K562 (cell line): ENCODE results near the gene MTA1. TPM values are rescaled to one million over a fixed set of nuclear protein-coding genes. Genes with fewer than 3 reads are reported as not detected.

ENCODE experiments used
- ATAC-seq: fragments of 200-7000 bp; cut with Tn5 transposase; 3 replicates; pipeline ENCODE4 v1.9.1; 2020; ENCODE audit warnings: moderate library complexity
- BruUV-seq: library from RNA; stranded (reverse); fragments of 400-500 nt; replicated peaks from 2 replicates; lab custom pipeline; 2021; lab: Mats Ljungman, UMichigan
- CTCF ChIA-PET: fragments of 300-600 bp; formaldehyde crosslinking; extraction: SDS; loops from one replicate; lab custom pipeline; 2021; ENCODE audit warnings: low intra/inter-chr PET ratio; lab: Yijun Ruan, JAX
- POLR2A ChIA-PET: fragments of 300-600, 350-650 bp; sonication (Branson Sonifier 250); formaldehyde crosslinking; extraction: SDS; loops from one replicate; lab custom pipeline; 2021; ENCODE audit warnings: antibody characterized with exemption, inconsistent platforms; lab: Yijun Ruan, JAX
- DNase-seq, 4 experiments: peaks; one replicate each; pipeline versions ENCODE4 v3.0.0 to v3.0.0-alpha.2; 2011 to 2018; ENCODE audit warnings: low spot score in 3 of 4, mixed read lengths in 3 of 4; ENCODE audit errors: extremely low read depth in 1 of 4
- FAIRE-seq: peaks from 2 replicates; lab custom pipeline; 2011; peaks lifted over from hg19 to GRCh38; lab: Jason Lieb, UNC
- H2AFZ ChIP-seq: 2 replicates; pipeline ENCODE4 v1.6.0; 2011; ENCODE audit warnings: low read depth, low read length, control low read depth, inconsistent platforms
- H3K27ac ChIP-seq: fragments of 200-600 bp; 3 replicates; pipeline ENCODE4 v1.8.0; 2011; ENCODE audit warnings: low read depth, mild to moderate bottlenecking, control low read depth, inconsistent platforms, low read length, moderate library complexity, mixed read lengths; ENCODE audit errors: extremely low read depth
- H3K27me3 ChIP-seq, 2 experiments: fragments of 300-600 bp in 1 of 2; 2 replicates in 1 of 2; 3 replicates in 1 of 2; pipeline versions ENCODE4 v1.6.0 to v1.8.0; 2011; ENCODE audit warnings: inconsistent platforms in 2 of 2, low read length in 2 of 2, mild to moderate bottlenecking in 1 of 2, mixed read lengths in 1 of 2, moderate library complexity in 1 of 2; ENCODE audit not compliant: control insufficient read depth in 2 of 2, insufficient read depth in 2 of 2
- H3K36me3 ChIP-seq: fragments of 300-600 bp; 3 replicates; pipeline ENCODE4 v1.8.0; 2011; ENCODE audit warnings: mild to moderate bottlenecking, low read length, inconsistent platforms; ENCODE audit not compliant: control insufficient read depth, insufficient read depth
- H3K4me1 ChIP-seq, 2 experiments: fragments of 200-600 bp in 1 of 2; replicated peaks in 1 of 2; 2 replicates in 1 of 2; 3 replicates in 1 of 2; pipeline versions ENCODE4 v1.5.1 to v1.8.0; 2011; ENCODE audit warnings: inconsistent platforms in 2 of 2, low read length in 2 of 2, mild to moderate bottlenecking in 1 of 2, mixed read lengths in 1 of 2, moderate library complexity in 1 of 2; ENCODE audit not compliant: control insufficient read depth in 2 of 2, insufficient read depth in 2 of 2
- H3K4me2 ChIP-seq: 2 replicates; pipeline ENCODE4 v1.6.1; 2011; ENCODE audit warnings: low read length, control low read depth, inconsistent platforms, mixed read lengths; ENCODE audit not compliant: insufficient read depth
- H3K4me3 ChIP-seq: fragments of 200-600 bp; sonication (generic), shearing (Covaris generic); 2 replicates; pipeline ENCODE4 v1.5.1; 2016; ENCODE audit warnings: control low read depth, inconsistent platforms
- H3K79me2 ChIP-seq: fragments of 200-600 bp; 3 replicates; pipeline ENCODE4 v1.8.0; 2011; ENCODE audit warnings: low read length, inconsistent platforms; ENCODE audit not compliant: control insufficient read depth, insufficient read depth
- H3K9ac ChIP-seq, 2 experiments: 2 replicates each; pipeline versions ENCODE4 v1.6.0 to v1.6.1; 2011; ENCODE audit warnings: low read depth in 2 of 2, low read length in 2 of 2, control low read depth in 1 of 2, inconsistent platforms in 1 of 2, mild to moderate bottlenecking in 1 of 2, mixed read lengths in 1 of 2; ENCODE audit not compliant: insufficient read depth in 1 of 2
- H3K9me1 ChIP-seq: one replicate; pipeline ENCODE4 v1.6.0; 2011; ENCODE audit warnings: inconsistent platforms, mild to moderate bottlenecking, low read length, moderate library complexity; ENCODE audit not compliant: control insufficient read depth, insufficient read depth
- H3K9me3 ChIP-seq: replicated peaks from 2 replicates; pipeline ENCODE4 v1.5.1; 2011; ENCODE audit warnings: low read depth, low read length, inconsistent platforms; ENCODE audit not compliant: control insufficient read depth, insufficient read depth
- H4K20me1 ChIP-seq: replicated peaks from 2 replicates; pipeline ENCODE4 v1.6.1; 2011; ENCODE audit warnings: low read length, inconsistent platforms, mixed read lengths; ENCODE audit not compliant: control insufficient read depth, insufficient read depth
- POLR2G ChIP-seq: fragments of 200-400 bp; formaldehyde crosslinking; IDR thresholded peaks from 2 replicates; pipeline ENCODE4 v1.6.1; 2017; ENCODE audit warnings: low read depth, mild to moderate bottlenecking, antibody characterized with exemption, low read length, moderate library complexity
- RBM14 ChIP-seq: fragments of 200-400 bp; formaldehyde crosslinking; IDR thresholded peaks from 2 replicates; pipeline ENCODE4 v1.6.1; 2018; ENCODE audit warnings: low read depth, mild to moderate bottlenecking, low read length, moderate library complexity, borderline replicate concordance; ENCODE audit not compliant: insufficient read depth
- WGBS: fragments of 100-300 bp; shearing (Covaris generic); methylation state at CpG from one replicate; pipeline ENCODE4 v1.1.6; 2016; ENCODE audit warnings: low coverage, mixed read lengths; ENCODE audit not compliant: insufficient coverage; ENCODE audit errors: missing lambda C conversion rate; 5-methylcytosine and 5-hydroxymethylcytosine counted together
- in situ Hi-C: fragments of 300-500 bp; cut with MboI; formaldehyde crosslinking; loops from 4 replicates; pipeline ENCODE4 v1.15.0; 2018; ENCODE audit warnings: inconsistent platforms, mixed read lengths
- intact Hi-C: fragments of 100-400 bp; cut with micrococcal nuclease; formaldehyde crosslinking; loops from 2 replicates; pipeline ENCODE4 v1.14.2; 2022
- polyA plus RNA-seq, 8 experiments: library from polyadenylated mRNA; depleted of rRNA in 4 of 8; stranded (reverse) in 5 of 8; unstranded in 3 of 8; fragments of >200 nt; fragmentation: Nextera tagmentation in 2 of 8; fragmentation: Illumina TruSeq in 1 of 8; extraction: Ambion mirVana in 2 of 8; extraction: Trizol in 1 of 8; gene quantifications; 2 replicates each; pipeline versions ENCODE4 v1.2.1 to v1.2.3, GENCODE V29; 2011 to 2014; ENCODE audit warnings: inconsistent platforms in 1 of 8, missing spikeins in 1 of 8
- total RNA-seq, 7 experiments: library from RNA; depleted of rRNA in 6 of 7; stranded (reverse); fragments of >200 nt in 6 of 7; fragmentation: Illumina TruSeq in 2 of 7; extraction: Trizol in 2 of 7; gene quantifications; 2 replicates each; pipeline versions ENCODE4 v1.2.1 to v1.2.3, GENCODE V29; 2011 to 2021; ENCODE audit warnings: low replicate concordance in 1 of 7

Gene MTA1
- total and polyA plus RNA-seq, 9 of the 15 experiments (the other 6 are each of a cell fraction or from before 2014, with no cell fraction given) = 0.13 to 118 (median 32.3) TPM

GRCh38 chr14:105465209-105466031, 45.8 kb downstream of the MTA1 start:
- CTCF ChIA-PET = no interaction called here
- Histone ChIP-seq H3K27me3 (no peaks in the 10 kb centered on the region), H3K79me2 (no peaks in the 10 kb centered on the region), H3K4me2 (no peak overlapping the region), H3K36me3 (peaks cover 79% of the 10 kb centered on the region; the same call in 2 of the 3 replicates), H3K9me1 (no peaks in the 10 kb centered on the region), H3K9me3 (no peaks in the 10 kb centered on the region), H3K4me3 (no peak overlapping the region), H3K9ac (no peak overlapping the region), H3K4me1 (peaks cover 0 to 34% of the 10 kb centered on the region in 2 experiments; a peak in 2 of 5 replicates), H2AFZ (no peak overlapping the region), H4K20me1 (no peaks in the 10 kb centered on the region), H3K27ac (no peak overlapping the region)
- 87% methylated on average over 15 of the region's 20 CpGs for WGBS
- no peak for FAIRE-seq
- in situ Hi-C loops = no loop called here
- no peak for ATAC-seq
- DNase-seq = no peak
- no TSS peak for BruUV-seq
- TF ChIP-seq POLR2G (0 out of 2 replicates have a peak, but pooled peaks have one; percentile 5), RBM14 (no peak)
- intact Hi-C loops = no loop called here
- POLR2A ChIA-PET = no interaction called here
